ENCODE results near the gene ABR.
"Not testable (repeated sequence)": the region's sequence is repeated elsewhere in the genome, so short reads cannot be mapped to it uniquely, and the experiment has no call there.

ABR gene

DNA sequence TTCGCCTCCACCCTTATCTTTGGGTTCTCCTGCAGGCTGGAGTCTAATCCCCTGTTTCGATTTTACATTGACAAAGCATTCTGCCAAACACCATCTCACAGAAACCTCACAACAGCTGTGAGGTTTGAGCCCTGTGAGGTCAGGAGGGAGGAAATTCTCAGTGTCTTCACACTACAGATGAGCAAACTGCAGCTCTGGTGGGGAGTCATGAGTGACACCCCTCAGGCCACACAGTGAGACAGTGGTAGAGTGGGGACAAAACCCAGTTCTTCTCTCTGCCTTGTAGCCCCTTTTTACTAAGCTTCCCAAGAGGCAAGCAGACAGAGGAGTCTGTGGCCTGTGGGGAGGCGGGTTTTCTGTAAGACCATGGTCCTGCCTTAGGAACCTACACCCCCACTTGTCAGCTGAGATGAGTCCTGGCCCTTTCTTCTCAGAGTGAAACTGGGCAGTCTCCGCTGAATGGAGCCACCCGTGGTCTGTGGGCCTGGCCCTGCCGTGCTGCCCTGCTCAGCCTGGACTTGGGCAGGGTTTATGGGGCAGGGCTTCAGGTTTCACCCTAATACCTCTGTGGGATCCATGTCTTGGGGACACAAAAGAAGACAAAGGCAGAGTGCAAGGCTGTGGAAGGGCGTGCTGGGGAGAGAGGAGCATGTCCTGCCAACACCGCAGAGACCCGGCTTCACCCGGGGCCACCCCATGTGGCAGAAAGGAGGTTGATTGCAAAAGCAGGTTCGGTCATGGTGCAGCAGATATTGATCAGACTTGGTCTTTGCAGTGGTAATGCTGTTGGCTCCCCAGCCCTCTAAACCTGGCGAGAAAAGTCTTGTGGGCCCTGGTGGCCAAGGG, 59.0 kb downstream of the ABR start:
- no peak for DNase-seq (ENCODE audit: low read depth in 2 of 2)

DNA sequence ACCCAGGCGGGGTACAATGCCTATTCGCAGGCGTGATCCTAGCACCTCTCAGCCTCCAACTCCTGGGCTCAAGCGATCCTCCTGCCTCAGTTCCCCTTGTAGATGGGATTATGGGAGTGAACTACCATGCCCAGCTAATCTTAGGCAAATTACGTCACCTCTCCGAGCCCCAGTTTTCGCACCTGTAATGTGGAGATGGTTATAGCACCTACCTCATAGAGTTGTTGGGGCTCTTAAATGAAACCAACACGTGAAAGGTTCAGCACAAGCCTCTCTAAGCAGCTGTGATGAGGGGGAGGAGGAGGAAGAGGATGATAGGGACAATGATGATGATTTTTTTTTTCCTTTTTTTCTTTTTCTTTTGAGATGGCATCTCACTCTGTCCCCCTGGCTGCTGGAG, 59.9 kb downstream of the ABR start:
- DNase-seq (ENCODE audit: low read depth in 2 of 2) = no peak

DNA sequence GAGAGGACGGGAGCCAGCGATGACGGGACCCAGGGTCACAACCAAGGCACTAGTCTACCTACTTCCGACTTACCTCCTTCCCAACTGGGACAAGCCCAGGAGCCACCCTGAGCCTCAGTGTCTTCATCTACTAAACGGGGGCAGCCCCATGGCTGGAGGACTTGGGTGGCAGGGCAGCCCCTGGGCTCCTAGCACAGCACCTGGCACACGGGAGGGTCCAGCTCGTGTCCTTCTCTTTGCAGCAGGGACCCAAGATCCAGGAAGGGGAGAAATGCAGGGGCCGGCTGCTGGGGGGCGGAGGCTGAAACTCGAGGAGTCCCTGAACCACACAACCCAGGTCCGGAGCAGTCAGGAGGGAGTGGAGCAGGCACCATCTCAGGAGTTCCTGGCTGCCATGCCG, 63.2 kb downstream of the ABR start:
- DNase-seq (ENCODE audit: low read depth in 2 of 2) = no peak

DNA sequence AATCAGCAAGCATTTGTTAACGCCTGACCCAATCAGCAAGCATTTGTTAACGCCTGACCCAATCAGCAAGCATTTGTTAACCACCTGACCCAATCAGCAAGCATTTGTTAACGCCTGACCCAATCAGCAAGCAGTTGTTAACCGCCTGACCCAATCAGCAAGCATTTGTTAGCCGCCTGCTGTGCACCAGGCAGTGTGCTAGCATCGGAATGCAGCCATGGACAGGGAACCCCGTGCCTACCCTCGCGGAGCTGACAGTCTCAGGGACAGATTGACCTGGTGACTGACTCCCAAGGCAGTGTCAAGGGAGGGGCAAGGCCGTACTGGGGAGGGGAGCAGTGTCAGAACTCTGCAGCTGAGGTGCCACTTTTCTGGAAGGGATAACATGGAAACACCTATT, 66.9 kb downstream of the ABR start:
- no peak for DNase-seq (ENCODE audit: low read depth in 2 of 2)

DNA sequence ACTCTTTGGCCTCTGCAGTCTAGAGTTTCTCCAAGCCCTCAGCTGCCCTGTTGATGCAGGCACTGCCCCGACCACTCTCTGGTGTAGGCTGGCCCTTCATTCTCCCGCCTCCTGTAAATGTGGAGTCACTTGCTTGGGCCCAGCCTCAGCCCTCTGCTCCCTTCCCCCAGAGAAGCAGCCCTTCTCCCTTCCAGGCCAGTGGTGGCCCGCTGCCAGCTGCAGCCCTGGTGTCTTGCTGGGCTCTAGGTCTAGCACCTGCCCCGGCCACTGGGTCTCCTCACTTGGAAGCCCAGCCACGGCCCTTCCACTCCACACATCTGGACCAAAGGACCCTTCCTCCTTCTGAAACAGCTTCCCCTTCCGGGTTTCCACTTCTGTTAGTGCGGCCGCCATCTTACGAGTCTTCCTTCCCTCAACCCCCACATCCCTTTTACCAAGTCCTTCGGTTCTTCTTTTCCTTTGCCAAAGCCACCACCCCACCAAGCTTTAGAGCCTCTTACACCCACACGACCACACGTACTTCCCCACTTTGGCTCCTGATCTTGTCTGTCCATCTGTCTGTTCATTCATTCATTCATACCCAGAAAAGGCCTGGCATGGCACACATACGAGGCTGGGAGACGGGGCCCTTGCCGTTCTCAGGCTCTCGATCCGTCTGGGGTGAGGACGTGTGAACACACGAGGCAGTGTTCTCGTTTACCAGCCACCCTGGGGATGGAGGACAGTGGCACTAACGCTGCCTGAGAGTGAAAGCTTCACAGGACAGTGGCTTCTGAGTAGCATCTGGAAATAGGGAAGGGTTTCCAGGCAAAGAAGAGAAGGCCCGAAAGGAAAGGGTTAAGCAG, 68.0 kb downstream of the ABR start:
- no peak for DNase-seq (ENCODE audit: low read depth in 2 of 2)

DNA sequence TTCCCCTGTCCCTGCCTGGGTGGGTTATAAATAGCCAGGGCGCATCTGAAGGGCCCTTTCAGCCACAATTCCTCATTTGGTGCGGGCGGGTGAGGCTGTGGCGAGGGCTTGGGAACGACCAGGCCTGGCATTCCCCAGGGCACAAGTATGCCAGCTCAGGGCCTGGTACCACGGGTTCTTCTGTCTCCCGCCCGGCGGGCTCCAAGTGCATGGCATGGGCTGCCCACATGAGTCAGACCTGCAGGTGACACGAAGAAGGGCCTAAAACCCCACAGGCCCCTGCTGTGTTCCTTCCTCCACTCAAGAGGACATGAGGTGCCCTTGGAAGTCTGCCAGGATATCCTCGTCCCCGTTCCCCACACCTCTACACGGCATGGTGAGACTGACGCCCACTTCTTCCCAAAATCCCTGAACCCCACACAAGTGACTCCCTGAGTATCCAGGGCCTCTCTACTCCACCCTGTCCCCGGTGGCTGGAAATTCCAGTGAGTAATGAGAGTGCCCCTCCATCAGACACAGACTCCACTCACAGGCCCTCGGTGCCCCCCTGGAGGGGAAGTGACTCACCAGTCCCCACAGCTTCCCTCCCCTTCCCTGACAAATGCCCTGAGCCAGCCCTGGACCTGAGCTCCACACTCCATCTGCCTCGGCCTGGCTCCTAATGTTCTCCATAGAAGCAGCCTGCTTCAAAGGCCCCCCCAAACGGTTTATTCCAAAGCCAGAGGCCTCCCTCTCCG, 68.8 kb downstream of the ABR start:
- no peak for DNase-seq (ENCODE audit: low read depth in 2 of 2)

DNA sequence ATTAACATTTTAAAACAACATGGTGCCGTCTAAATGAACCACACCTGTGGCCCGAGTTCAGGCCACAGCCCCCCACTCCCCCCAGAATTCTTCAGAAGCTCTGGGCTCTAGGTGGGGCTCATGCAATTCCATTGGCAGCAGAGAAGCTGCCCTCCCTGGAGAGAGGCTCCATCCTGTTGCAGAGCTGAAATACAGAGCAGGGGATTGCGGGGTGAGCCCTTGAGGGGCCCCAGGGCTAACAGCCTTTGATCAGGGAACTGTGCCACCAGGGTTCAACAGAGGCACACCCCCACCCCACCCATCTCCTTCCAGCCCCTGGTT, 69.3 kb downstream of the ABR start:
- DNase-seq (ENCODE audit: low read depth in 2 of 2) = no peak

DNA sequence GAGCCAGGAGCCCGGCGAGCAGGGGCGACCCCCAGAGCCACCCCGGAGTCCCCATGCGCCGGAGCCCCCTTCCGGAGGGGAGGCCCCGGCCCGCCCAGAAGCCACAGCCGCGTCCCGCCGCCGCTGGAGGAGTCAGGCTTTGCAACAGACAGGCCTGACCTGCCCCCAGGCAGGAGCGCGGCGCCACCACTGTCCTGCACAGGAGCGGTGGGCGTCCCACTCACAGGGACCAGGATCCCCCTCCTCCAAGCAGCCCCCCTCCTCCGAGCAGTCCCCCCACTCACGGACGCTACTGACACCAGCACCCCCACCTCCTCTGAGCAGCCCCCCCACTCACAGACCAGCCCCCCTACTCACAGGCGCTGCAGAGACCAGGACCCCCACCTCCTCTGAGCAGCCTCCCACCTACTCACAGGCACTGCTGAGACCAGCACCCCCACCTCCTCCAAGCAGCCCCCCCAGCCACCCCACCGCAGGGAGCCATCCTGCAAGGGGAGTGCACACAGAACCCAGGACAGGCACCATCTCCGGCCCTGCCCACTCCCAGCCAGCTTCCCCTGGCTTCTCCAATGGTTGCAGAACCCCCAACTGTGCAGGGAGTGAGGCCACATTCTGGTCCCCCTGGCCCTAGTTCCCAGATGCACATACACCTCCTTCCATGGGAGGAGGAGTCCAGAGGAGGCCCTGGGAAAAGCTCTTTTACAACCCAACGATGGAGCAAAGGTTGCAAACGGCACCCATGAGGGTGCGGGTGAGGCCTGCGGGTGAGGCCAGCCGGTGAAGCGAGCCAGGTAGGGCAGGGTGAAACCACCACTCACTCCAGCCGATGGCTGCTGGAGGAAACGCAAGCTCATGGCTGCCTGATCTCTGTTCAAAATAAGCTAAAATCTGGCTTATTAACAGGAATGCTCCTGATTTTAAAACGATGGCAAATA, 69.9 kb downstream of the ABR start:
- peak in 1 of 2 donors; percentile 40 for DNase-seq (ENCODE audit: low read depth in 2 of 2)

DNA sequence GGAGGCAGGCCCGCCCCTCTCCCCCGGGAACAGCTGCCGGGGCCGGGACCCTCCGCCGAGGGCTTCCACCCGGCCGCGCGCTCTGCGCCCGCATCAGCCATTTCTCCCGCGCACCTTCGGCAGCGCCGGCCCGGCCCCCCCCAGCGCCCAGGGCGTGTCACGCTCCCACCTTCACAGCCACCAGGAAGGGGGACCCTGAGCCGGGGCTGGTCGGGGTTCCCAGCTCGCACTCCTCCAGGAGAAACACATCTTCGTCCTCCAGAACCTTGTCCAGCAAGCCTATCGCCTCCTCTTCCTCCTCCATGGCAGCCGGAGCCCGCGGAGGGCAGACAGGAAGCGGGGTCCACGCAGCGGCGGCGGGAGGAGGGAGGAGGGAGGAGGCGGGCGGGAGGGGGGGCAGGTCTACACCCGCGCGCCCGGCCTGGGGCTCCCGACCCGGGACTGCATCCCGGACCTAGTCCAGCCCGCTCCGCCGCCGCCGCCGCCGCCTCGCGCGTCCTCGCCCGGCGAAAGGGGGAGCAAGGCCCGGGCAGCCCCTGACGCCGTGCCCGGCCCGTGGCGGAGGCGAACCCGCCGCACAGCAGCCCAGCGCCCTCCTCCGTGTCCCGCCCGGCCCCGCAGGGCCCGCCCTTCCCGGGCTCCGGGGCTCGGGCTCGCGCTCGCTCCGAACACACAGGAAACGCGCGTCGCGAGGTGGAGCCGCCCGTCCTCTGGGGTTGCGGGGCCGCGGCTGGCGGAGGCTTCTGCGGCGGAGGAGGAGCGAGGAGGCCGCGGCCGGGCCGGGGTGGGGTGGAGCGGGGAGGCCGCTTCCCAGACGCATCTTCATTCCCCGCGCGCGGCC, 70.8 kb downstream of the ABR start:
- DNase-seq (ENCODE audit: low read depth in 2 of 2) = peak; percentile 41 to 56

DNA sequence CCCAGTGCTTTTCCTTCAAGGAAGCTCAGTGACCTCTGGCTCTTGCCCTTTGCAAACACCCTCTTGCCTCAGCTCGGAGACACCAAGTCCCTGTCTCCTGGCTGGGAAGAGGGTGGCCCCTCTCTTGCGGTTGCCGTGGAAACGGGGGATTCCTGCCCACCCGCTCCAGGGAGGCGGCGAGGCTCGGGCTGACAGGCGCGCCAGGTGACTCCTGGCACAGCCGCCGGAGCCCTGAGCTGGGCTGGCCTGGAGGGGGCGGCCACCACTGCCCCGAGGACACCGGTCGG, 71.4 kb downstream of the ABR start:
- DNase-seq (ENCODE audit: low read depth in 2 of 2) = no peak

DNA sequence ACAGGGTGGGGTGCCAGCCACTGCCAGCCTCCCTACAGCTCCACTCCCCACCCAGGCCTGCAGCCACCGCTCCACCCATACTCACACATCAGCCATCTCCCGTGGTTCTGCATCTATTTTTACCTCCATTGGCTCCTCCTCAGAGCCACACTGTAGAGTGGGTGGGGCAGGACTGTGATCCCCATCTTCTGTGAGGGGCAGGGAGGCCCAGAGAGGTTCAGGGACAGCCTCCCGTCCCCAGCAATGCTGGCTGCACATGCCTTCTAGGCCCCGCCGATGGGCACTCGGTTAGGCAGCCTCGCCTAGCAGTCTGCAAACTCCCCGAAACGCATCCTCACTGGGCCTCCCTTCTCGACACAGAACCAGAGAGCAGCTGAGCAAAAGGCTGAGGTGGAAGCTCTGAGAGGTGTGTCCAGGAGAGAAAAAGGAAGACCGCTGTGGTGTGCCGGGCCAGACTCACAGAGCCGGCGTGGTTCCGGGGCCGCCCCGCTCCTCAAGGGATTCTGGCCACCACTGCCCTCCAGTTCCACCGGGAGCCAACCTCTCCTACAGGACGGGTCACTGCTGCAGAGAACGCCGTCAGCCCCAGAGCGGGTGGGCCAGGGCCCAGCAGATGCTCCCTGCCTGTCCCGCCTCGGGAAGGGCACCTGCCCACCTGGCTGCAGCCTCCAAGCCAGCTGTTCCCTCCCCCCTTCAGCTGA, 71.9 kb downstream of the ABR start:
- DNase-seq (ENCODE audit: low read depth in 2 of 2) = no peak

DNA sequence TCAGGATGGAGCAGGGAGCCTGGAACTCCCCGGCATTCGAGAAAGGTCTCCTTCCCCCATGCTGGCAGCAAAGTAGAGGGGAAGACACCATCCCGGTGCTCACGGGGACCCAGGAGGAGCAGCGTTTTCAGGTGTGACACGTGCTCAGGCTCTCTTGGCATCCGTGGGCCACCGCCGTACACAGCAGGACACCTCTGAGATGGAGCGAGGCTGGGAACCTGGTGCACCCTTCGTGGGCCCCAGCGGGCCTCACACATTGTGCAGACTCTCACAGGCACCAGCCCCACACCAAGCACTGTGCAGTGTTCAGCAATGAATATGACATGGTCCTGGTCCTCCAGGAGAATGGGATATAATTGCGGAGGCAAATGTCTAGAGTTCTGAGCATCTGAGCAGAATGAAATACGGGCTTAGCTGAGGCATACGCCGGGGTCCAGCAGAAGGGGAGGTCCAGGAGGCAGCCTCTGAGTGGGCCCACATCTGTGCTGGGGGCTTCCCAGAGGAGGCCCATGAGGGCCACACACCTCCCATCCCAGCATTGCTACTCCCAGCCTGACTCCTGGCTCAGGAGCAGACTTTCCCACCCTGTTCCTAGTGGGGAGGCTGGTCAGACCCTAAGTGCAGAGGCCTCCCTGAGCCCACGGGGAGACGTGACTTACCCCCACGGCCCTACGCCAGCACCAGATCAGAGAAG, 72.6 kb downstream of the ABR start:
- no peak for DNase-seq (ENCODE audit: low read depth in 2 of 2)

DNA sequence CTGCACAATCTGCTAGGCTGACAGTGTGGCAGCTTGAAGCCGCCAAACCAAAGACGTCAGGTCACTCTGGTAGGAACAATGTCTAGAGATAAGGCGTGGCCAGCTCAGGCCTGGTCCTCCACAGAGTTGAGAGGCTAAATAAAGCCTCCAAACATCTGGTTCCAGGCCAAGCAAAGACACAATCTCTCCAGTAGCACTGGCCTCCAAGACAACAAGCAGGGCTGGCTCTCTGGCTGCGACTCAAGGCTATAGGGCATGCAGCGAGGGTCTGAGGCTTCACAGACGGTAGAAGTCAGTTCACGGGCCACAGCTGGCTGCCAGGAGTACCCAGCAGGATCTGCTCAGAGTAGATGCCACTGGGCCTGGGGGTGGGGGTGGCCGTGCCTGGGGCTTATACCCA, 75.6 kb downstream of the ABR start:
- DNase-seq (ENCODE audit: low read depth in 2 of 2) = no peak

DNA sequence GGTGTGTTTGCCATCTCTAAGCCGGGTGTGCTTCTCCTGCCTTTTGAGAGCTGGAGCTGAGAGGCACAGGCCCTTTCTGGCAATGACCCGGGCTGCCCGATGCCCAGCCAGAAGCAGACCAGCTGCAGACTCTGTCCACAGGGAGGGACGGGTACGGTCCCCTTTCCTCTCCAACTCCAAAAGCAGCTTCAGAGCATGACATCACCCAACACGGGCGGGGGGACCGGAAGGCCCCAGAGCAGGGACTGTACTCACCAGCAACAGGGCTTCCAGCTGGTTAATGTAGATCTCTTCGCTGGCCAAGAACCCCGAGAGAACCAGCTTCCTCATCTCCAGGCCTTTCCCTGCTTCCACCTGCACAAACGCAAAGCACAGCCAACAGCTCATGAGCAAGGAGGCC, 79.4 kb downstream of the ABR start:
- no peak for DNase-seq (ENCODE audit: low read depth in 2 of 2)

DNA sequence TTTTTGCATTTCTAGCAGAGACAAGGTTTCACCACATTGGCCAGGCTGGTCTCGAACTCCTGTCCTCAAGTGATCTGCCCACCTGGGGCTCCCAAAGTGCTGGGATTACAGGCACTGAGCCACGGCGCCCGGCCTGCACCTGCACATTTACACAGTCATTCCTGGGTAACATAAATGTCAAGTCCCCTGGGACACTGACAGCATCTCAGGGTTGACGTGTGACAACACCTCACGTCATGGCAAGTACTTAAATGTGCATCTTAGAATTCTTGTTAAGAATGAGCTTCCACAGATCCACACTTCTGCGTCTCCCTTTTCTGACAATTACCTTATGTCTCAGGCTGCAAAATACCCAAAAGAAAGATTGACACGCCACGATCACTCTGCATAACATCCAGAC, 80.5 kb downstream of the ABR start:
- DNase-seq (ENCODE audit: low read depth in 2 of 2) = no peak

DNA sequence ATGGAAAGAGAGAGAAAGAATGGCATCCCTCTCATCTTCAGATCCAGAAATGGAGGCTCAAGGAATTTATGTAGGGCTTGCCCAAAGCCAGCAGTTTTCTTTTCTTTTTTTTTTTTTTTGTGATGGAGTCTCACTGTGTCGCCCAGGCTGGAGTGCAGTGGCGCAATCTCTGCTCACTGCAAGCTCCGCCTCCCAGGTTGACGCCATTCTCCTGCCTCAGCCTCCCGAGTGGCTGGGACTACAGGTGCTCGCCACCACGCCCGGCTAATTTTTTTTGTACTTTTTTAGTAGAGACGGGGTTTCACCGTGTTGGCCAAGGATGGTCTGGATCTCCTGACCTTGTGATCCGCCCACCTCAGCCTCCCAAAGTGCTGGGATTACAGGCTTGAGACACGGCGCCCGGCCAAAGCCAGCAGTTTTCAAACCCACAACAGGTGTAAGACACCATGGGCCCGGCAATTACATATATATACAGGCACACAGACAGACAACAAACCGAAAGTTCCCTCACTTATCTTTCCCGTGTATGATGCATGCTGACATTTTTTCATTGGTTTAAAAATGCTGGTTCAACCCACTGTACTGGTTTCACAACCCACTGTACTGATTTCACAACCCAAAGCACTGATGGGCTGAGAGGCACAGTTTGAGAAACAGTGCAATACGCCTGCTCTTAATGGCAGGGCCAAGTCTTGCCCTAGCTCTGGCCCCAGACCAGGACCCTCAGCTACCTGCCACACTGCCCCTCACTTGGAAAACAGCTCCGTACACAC, 81.6 kb downstream of the ABR start:
- DNase-seq (ENCODE audit: low read depth in 2 of 2) = not testable (repeated sequence)

DNA sequence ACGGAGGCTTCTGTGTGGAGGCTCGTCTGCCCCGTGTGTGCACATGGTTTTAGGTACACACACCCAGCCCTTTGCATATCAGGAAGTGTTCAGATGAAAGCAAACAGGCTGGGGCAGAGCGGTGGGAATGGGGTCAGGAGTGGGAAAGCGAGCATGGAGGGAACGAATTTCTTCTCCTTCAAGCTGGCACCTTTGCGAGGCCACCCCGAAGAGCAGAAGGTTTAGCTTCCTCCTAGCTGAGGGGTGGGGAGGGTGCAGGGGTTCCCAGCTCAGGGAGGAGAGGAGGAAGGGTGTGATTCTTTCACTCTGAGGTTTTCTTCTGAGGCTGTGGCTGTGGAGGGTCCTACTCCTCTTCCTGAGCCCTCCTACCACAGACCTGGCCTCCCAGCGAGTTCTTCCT, 83.6 kb downstream of the ABR start:
- DNase-seq (ENCODE audit: low read depth in 2 of 2) = no peak

DNA sequence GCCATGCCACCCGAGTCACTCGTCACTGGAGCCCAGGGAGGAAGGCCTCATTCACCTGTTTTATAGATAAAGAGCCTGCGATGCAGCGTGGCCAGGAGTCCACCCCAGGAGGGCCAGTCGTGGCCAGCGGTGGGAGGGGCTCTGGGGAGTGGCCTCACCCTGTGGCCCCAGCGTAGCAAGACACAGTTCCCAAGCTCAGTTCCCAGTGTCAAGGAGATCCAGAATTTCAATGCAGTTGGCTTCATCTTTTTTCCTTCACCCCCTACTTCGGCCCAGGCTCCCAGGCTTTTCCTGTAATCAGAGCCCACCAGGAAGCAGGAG, 84.0 kb downstream of the ABR start:
- no peak for DNase-seq (ENCODE audit: low read depth in 2 of 2)
